PC-9 (cell line): Measurements from ENCODE around the gene TMEM141. TPM values are rescaled to one million over a fixed set of nuclear protein-coding genes. Genes with fewer than 3 reads are reported as not detected.
"Not testable (repeated sequence)": the region's sequence is repeated elsewhere in the genome, so short reads cannot be mapped to it uniquely, and the experiment has no call there.

ENCODE experiments used
- BruUV-seq: library from RNA; stranded (reverse); fragments of 400-500 nt; replicated peaks from 2 replicates; lab custom pipeline; 2021; lab: Mats Ljungman, UMichigan
- CTCF ChIA-PET: fragments of 300-600 bp; sonication (Branson Sonifier 250); formaldehyde crosslinking; loops from one replicate; lab custom pipeline; 2022; ENCODE audit warnings: antibody characterized with exemption; lab: Charles Lee
- POLR2A ChIA-PET: fragments of 300-600 bp; sonication (Branson Sonifier 250); formaldehyde crosslinking; loops from one replicate; lab custom pipeline; 2022; ENCODE audit warnings: antibody characterized with exemption; ENCODE audit not compliant: unreplicated experiment; lab: Charles Lee
- DNase-seq, 2 experiments: peaks; one replicate each; pipeline versions ENCODE4 v3.0.0 to v3.0.0-alpha.2; 2015 to 2022; ENCODE audit warnings: mixed read lengths in 1 of 2
- H2AFZ ChIP-seq: fragments of 200-600 bp; sonication (generic); 2 replicates; pipeline ENCODE4 v1.8.1; 2017; ENCODE audit warnings: antibody characterized with exemption
- H3F3A ChIP-seq: fragments of 200-600 bp; sonication (generic); 2 replicates; pipeline ENCODE4 v1.8.1; 2017; ENCODE audit warnings: antibody characterized with exemption, mild to moderate bottlenecking, low read depth; ENCODE audit not compliant: insufficient read depth
- H3K27ac ChIP-seq: fragments of 200-600 bp; sonication (generic); 2 replicates; pipeline ENCODE4 v1.6.1; 2016; ENCODE audit warnings: mixed run types
- H3K27me3 ChIP-seq: fragments of 200-600 bp; sonication (generic); 2 replicates; pipeline ENCODE4 v1.6.1; 2016; ENCODE audit warnings: low read depth, mixed run types; ENCODE audit not compliant: insufficient read depth
- H3K36me3 ChIP-seq: fragments of 200-600 bp; sonication (generic); 2 replicates; pipeline ENCODE4 v1.6.1; 2016; ENCODE audit warnings: low read depth, mixed run types
- H3K4me1 ChIP-seq: fragments of 200-600 bp; sonication (generic); replicated peaks from 2 replicates; pipeline ENCODE4 v1.6.1; 2016; ENCODE audit warnings: mixed run types; ENCODE audit not compliant: insufficient read depth
- H3K4me2 ChIP-seq: fragments of 200-600 bp; sonication (generic); 2 replicates; pipeline ENCODE4 v1.6.1; 2017; ENCODE audit warnings: mixed run types
- H3K4me3 ChIP-seq: fragments of 200-600 bp; sonication (generic); 2 replicates; pipeline ENCODE4 v1.6.1; 2016; ENCODE audit warnings: mixed run types
- H3K79me2 ChIP-seq: fragments of 200-600 bp; sonication (generic); 2 replicates; pipeline ENCODE4 v1.6.1; 2017; ENCODE audit warnings: low read depth, mixed run types
- H3K9me2 ChIP-seq: fragments of 200-600 bp; sonication (generic); 2 replicates; pipeline ENCODE4 v1.8.1; 2017; ENCODE audit warnings: mild to moderate bottlenecking; ENCODE audit not compliant: insufficient read depth
- H3K9me3 ChIP-seq: fragments of 200-600 bp; sonication (generic); 2 replicates; pipeline ENCODE4 v1.8.1; 2016; ENCODE audit warnings: low read depth; ENCODE audit not compliant: insufficient read depth
- H4K20me1 ChIP-seq: fragments of 200-600 bp; sonication (generic); 2 replicates; pipeline ENCODE4 v1.8.1; 2017; ENCODE audit not compliant: insufficient read depth
- EZH2 ChIP-seq: fragments of 200-600 bp; sonication (generic); IDR thresholded peaks from 2 replicates; pipeline ENCODE4 v1.8.0; 2017; ENCODE audit warnings: antibody characterized with exemption, low read depth
- intact Hi-C: fragments of 100-400 bp; cut with micrococcal nuclease; formaldehyde crosslinking; loops from one replicate; pipeline ENCODE4 v1.10.0; 2022; ENCODE audit not compliant: unreplicated experiment
- total RNA-seq: library from RNA; stranded (reverse); gene quantifications from 2 replicates; pipeline ENCODE4 v1.2.3, GENCODE V29; 2021
- TF ChIP-seq, protein P1 (sequence below): fragments of 200-600 bp; sonication (generic); conservative IDR thresholded peaks from 2 replicates; pipeline ENCODE4 v1.6.1; 2017; ENCODE audit warnings: mixed run types, antibody characterized with exemption, mild to moderate bottlenecking, moderate library complexity

Gene TMEM141
- total RNA-seq, 1 experiment from 2014 or later = 83.6 TPM

DNA sequence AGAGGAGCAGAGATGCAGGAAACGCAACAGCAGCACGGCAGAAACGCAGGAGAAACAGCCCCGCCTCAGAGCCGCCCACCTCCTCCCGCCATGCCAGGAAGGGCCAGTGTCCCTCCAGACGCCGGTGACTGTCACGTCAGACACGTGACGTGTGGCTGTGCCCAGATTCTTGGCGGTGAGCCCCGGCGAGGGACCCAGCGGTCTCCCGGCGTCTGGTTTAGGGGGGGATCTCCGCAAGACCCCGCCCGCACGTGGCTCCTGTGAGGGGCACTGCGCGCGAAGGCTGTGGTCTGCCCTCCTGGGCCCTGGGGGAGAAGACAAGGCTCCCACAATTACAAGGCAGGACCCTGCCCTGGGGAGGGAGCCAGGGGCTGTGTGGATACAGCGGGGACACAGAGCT lies 30.7 kb upstream of the TMEM141 start:
- DNase-seq = no peak
- Histone ChIP-seq H2AFZ (no peak overlapping the region), H3K79me2 (no peaks in the 10 kb centered on the region), H3F3A (0 out of 2 replicates have a peak, but pooled peaks cover 1% of the 10 kb centered on the region), H3K27ac (no peak overlapping the region), H3K4me3 (no peak overlapping the region), H4K20me1 (no peaks in the 10 kb centered on the region), H3K36me3 (no peaks in the 10 kb centered on the region), H3K4me1 (no peaks in the 10 kb centered on the region), H3K27me3 (peaks cover 11% of the 10 kb centered on the region; the same call in 1 of the 2 replicates), H3K9me2 (no peaks in the 10 kb centered on the region), H3K4me2 (no peak overlapping the region), H3K9me3 (no peaks in the 10 kb centered on the region)
- TF ChIP-seq, protein P1, sequence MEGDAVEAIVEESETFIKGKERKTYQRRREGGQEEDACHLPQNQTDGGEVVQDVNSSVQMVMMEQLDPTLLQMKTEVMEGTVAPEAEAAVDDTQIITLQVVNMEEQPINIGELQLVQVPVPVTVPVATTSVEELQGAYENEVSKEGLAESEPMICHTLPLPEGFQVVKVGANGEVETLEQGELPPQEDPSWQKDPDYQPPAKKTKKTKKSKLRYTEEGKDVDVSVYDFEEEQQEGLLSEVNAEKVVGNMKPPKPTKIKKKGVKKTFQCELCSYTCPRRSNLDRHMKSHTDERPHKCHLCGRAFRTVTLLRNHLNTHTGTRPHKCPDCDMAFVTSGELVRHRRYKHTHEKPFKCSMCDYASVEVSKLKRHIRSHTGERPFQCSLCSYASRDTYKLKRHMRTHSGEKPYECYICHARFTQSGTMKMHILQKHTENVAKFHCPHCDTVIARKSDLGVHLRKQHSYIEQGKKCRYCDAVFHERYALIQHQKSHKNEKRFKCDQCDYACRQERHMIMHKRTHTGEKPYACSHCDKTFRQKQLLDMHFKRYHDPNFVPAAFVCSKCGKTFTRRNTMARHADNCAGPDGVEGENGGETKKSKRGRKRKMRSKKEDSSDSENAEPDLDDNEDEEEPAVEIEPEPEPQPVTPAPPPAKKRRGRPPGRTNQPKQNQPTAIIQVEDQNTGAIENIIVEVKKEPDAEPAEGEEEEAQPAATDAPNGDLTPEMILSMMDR = no peak
- no peak for TF ChIP-seq EZH2
- CTCF ChIA-PET = no interaction called here
- no TSS peak for BruUV-seq
- intact Hi-C loops = no loop called here
- POLR2A ChIA-PET = no interaction called here

DNA sequence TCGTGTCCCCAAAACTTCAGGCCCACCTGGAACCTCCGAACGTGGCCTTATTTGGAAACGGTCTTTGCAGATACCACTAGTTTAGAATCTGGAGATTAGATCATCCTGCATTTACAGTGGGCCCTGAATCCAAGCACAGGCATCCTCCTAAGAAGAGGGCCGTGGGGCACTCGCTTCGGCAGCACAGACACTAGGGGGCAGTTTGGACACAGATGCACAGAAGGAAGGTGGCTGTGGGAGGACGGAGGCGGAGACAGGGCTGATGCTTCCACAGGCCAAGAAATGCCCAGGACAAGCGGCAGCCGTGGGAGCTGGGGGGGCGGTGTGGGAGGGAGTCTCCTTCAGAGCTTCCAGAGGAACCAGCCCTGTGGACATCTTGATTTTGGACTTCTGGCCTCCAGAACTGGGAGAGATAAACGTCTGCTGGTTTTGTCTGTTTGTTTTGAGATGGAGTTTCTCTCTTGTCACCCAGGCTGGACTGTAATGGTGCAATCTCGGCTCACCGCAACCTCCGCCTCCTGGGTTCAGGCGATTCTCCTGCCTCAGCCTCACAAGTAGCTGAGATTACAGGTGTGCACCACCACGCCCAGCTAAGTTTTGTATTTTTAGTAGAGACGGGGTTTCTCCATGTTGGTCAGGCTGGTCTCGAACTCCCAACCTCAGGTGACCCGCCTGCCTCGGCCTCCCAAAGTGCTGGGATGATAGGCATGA lies 30.2 kb upstream of the TMEM141 start:
- H3K9me3 ChIP-seq, BruUV-seq, CTCF ChIA-PET, H3K4me3 ChIP-seq, H3K27ac ChIP-seq, POLR2A ChIA-PET, intact Hi-C loops, H3F3A ChIP-seq, H3K4me1 ChIP-seq, H3K79me2 ChIP-seq, H4K20me1 ChIP-seq, H2AFZ ChIP-seq, H3K36me3 ChIP-seq, H3K9me2 ChIP-seq: not testable (repeated sequence)
- TF ChIP-seq, protein P1 = peak; percentile 65
- peaks cover 11% of the 10 kb centered on the region; the same call in 1 of the 2 replicates for H3K27me3 ChIP-seq
- H3K4me2 ChIP-seq = peak overlapping the region; percentile 53
- peak in 1 of 2 experiments; percentile 70 for DNase-seq

DNA sequence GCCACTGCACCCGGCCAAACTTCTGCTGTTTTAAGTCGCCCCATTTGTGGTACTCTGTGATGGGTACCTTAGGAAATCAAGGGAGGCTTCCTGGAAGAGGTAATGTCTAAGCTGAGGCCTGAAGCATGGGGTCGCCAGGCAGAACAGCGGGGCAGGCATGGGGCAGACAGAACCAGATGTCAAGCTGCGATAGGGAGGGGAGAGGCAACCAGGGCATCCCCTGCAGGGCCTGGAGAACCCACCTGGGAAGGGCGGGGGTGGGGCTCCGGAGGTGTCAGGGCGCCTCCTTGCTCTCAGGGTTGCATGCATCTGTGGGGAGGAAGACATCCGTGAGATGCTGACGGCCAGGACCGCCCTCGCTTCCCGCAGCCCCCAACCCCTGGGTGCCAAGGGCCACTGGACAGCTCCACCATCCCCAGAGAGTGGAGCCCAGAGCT lies 29.6 kb upstream of the TMEM141 start:
- Histone ChIP-seq H3F3A (peaks cover 9% of the 10 kb centered on the region; the same call in 1 of the 2 replicates), H3K9me3 (no peaks in the 10 kb centered on the region), H3K9me2 (no peaks in the 10 kb centered on the region), H2AFZ (no peak overlapping the region), H3K4me2 (no peak overlapping the region), H3K36me3 (no peaks in the 10 kb centered on the region), H3K79me2 (no peaks in the 10 kb centered on the region), H3K27ac (no peak overlapping the region), H3K4me1 (no peaks in the 10 kb centered on the region), H3K27me3 (peaks cover 9% of the 10 kb centered on the region; the same call in 1 of the 2 replicates), H4K20me1 (no peaks in the 10 kb centered on the region), H3K4me3 (no peak overlapping the region)
- TF ChIP-seq, protein P1 = no peak
- TF ChIP-seq EZH2 = no peak
- POLR2A ChIA-PET = no interaction called here
- BruUV-seq = no TSS peak
- intact Hi-C loops = no loop called here
- no peak for DNase-seq
- CTCF ChIA-PET = interaction anchor here (0.6 kb wide), 1 partner anchor 415 kb away, joined by 12 read pairs; no protein-coding TSS in a partner anchor
